Ovary (tissue), 3 donors: ENCODE data around the gene SLC30A5.

Source experiments
- CTCF ChIP-seq, 3 donors: fragments of 450-650 bp in 2 of 3; fragments of 200-600 bp in 1 of 3; IDR thresholded peaks; one replicate each; pipeline versions ENCODE4 v1.5.1 to v1.8.0; 2016 to 2022; ENCODE audit warnings: antibody characterized with exemption in 3 of 3, mild to moderate bottlenecking in 1 of 3
- EP300 ChIP-seq: sonication (generic); formaldehyde crosslinking; IDR thresholded peaks from one replicate; pipeline ENCODE4 v1.6.1; 2017; ENCODE audit warnings: antibody characterized with exemption
- donor health status: DM: no; HTN: no; CAD: no.

GRCh38 chr5:69140827-69141226 lies 47.0 kb downstream of the SLC30A5 start:
- TF ChIP-seq CTCF (IDR thresholded peaks at IDR 0.05) (no peak), EP300 (no peak)
